HTR-8/SVneo (cell line): ENCODE measurements around the gene ZC3H18.

Experiments
- DNase-seq: peaks from one replicate; pipeline ENCODE4 v3.0.0; 2011; ENCODE audit warnings: low spot score, mixed read lengths; ENCODE audit not compliant: insufficient read length
- FAIRE-seq: peaks from 2 replicates; lab custom pipeline; 2011; peaks lifted over from hg19 to GRCh38; lab: Jason Lieb, UNC

The ZC3H18 gene

GRCh38 chr16:88548131-88548874 lies 21.9 kb upstream of the ZC3H18 start:
- no peak for FAIRE-seq

GRCh38 chr16:88548985-88549384 lies 21.2 kb upstream of the ZC3H18 start:
- no peak for DNase-seq

More at GRCh38 chr16:88548131-88548874, 21.9 kb upstream of the ZC3H18 start:
- no peak for DNase-seq

GRCh38 chr16:88549671-88550245 lies 20.4 kb upstream of the ZC3H18 start:
- DNase-seq = no peak
- no peak for FAIRE-seq

More at GRCh38 chr16:88548985-88549384, 21.2 kb upstream of the ZC3H18 start:
- no peak for FAIRE-seq

- FAIRE-seq (peak; percentile 74), DNase-seq (no peak)
Measured at GRCh38 chr16:88550246-88550661, 19.9 kb upstream of the ZC3H18 start.

GRCh38 chr16:88552166-88552565 lies 18.0 kb upstream of the ZC3H18 start:
- FAIRE-seq = no peak

GRCh38 chr16:88552815-88553214 lies 17.4 kb upstream of the ZC3H18 start:
- DNase-seq (no peak), FAIRE-seq (no peak)

More at GRCh38 chr16:88552166-88552565, 18.0 kb upstream of the ZC3H18 start:
- DNase-seq = no peak

- FAIRE-seq = no peak
- DNase-seq = no peak
Measured at GRCh38 chr16:88553739-88554138, 16.5 kb upstream of the ZC3H18 start.

GRCh38 chr16:88554711-88555264 lies 15.4 kb upstream of the ZC3H18 start:
- no peak for DNase-seq

GRCh38 chr16:88556294-88556988 lies 13.8 kb upstream of the ZC3H18 start:
- FAIRE-seq (no peak), DNase-seq (no peak)

More at GRCh38 chr16:88554711-88555264, 15.4 kb upstream of the ZC3H18 start:
- no peak for FAIRE-seq

- FAIRE-seq (no peak), DNase-seq (peak; percentile 59)
Measured at GRCh38 chr16:88558457-88559442, 11.5 kb upstream of the ZC3H18 start.

GRCh38 chr16:88560714-88561484 lies 9.3 kb upstream of the ZC3H18 start:
- FAIRE-seq = no peak

GRCh38 chr16:88561485-88562359 lies 8.5 kb upstream of the ZC3H18 start:
- no peak for FAIRE-seq

More at GRCh38 chr16:88560714-88561484, 9.3 kb upstream of the ZC3H18 start:
- DNase-seq = no peak

GRCh38 chr16:88566158-88566557 lies 4.0 kb upstream of the ZC3H18 start:
- FAIRE-seq = no peak
- no peak for DNase-seq

More at GRCh38 chr16:88561485-88562359, 8.5 kb upstream of the ZC3H18 start:
- DNase-seq = peak; percentile 76

- no peak for DNase-seq
- FAIRE-seq = peak; percentile 57
Measured at GRCh38 chr16:88568710-88569613, 1.2 kb upstream of the ZC3H18 start.

GRCh38 chr16:88569614-88569984 lies 604 bp upstream of the ZC3H18 start:
- no peak for DNase-seq
- FAIRE-seq = no peak

- DNase-seq (no peak), FAIRE-seq (no peak)
Measured at GRCh38 chr16:88570691-88571092, 489 bp downstream of the ZC3H18 start.

- DNase-seq = no peak
Measured at GRCh38 chr16:88575251-88575650, 5.0 kb downstream of the ZC3H18 start.

More at GRCh38 chr16:88575251-88575650, 5.0 kb downstream of the ZC3H18 start:
- no peak for FAIRE-seq
